SW480 (cell line): Measurements from ENCODE around the gene RAX.
"Not testable (repeated sequence)": the region's sequence is repeated elsewhere in the genome, so short reads cannot be mapped to it uniquely, and the experiment has no call there.

Experiments used
- DNase-seq: peaks from one replicate; pipeline ENCODE4 v3.0.0-alpha.2; 2016; ENCODE audit warnings: low spot score

RAX gene

DNA sequence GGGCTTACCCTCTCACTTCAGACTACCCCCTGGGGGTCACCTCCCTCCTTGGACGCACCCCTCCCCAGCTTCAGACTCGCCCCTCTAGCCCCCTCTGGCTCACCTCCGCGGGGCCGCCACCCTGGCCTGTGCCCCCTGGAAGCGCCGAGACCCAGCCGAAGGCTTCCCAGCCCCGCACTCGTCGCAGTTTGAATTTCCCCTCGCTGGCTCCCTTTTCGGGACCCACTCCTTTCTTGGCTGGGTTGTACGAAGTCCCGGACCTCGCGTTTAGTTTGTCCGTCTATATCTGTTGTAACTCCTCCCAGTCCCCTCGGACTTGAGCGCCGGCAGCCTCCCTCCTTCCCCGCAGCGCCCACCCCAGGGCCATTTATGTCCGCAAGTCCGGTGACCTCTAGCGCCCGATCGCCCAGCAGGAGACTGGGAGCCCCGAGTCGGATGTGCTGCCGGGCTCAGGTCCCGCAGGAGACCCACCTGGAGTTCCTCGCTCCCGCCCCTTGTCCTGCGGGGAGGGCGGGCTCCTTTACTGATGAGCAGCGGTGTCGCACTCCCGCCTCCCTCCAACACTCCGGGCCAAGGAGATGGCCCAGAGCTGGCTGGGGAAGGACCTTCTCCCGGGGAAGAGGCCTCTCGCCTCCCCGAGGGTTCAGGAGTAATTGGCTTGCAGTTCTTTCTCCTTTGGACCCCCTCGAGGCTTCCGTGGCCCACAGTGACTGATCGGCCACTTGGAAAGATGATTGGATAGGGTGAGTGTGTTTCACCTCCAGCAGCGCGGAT, 692 bp upstream of the RAX start:
- no peak for DNase-seq

DNA sequence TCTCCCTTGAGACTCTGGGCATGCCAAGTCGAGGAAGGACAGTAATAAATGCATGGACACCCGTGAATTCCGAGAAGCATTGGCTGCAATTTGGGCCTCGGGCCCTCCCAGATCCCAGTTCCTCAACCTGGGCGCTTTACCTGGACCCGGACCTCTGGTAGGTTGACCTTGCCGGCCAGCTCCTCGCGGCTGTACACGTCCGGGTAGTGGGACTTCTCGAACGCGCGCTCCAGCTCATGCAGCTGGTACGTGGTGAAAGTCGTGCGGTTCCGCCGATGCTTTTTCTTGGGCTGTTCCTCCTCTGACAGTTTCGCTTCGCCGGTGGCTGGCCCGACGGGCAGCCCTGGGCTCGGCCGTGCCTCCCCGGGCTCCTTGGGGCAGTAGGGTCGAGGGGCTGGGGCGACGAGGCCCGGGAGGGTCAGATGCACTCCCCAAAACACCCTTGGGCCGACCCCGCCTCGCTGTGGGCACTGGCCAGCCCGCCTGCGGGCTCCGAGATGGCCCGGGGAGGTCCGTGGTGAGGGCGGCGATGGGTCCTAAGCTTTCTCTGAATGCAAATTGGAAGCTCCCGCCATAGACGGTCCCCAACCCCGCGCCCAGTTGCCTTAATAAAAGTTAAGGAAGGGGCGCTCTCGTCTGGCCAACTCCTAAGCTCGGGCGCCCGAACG, 899 bp downstream of the RAX start:
- DNase-seq: no peak

DNA sequence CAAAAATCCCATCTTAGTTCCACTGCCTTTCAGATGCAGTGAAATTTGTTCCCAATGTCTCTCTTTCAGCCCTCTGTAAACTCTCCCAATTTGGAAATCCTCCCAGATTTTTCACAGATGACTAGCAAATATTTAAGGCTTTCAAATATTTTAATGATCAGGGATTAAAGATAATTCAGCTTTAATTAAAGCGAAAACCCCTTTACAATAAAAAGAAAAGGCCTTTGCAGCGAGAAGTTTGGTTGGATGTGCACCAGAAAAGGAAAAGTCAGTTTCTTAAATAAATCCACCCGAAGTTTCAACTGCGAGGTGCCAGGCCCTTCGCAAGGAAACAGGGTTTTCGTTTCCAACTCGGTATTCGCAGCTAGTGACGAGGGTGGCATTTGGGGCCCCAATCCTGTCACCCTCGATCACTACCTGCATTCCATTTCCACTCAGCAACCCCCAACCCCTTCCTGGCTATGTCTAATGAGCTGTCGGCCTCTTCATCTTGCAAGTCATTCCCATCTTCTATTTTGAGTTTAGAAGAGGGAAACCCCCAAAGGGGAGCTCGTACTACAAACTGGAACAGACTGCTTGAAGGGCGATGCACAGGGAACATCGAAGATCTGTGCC, 1.5 kb downstream of the RAX start:
- no peak for DNase-seq

DNA sequence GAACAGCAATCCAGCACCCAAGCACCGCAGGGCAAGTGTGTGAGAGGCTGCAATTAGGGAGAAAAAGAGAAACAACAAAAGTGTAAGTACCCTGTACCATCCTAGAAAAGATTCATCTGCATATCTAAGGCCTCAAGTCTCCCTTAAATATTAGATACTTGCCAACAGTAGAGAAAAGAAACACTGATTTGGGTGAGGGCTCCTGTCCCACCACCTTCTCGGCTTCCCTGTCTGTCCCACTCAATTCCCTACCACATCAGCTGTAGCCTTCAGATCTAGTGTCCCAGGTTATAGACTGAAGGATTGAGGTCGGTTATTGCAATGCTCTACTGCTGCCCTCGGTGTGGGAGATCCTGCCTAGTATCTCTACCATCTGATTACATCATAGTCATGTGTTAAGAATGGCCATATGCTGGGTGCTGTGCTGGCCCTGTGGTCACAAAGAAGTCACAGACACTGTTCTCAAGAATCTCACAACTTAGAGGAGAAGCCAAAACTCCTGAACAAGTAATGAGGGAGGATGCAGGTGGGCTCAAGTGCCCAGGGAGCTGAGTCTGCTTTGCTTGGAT, 2.5 kb downstream of the RAX start:
- DNase-seq: no peak

DNA sequence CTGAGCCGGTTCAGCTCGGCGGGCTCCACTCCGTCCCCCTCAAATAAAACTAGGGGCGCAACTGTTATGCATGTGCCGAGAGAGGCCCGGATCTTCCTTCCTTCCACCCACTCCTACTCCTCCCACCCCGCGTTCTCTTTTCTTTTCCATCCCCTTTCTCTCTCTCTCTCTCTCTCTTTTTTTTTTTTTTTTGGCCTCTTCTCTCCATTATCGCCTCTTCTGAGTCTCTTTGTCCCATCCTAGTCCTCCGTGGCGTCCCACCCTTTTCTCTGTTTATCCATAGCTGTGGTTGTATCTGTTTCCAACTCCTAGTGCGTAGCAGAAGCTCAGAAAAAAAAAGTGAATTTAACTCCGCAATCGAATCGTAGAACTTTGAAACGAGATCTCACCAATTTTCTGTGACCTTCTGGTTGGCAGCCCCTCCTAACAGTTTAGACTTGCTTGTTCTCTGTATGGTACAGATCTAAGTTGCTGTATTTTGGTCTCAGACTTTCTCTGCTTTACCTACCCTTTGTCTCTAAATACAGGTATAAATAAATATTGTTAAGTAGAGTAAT, 3.6 kb downstream of the RAX start:
- DNase-seq: no peak

DNA sequence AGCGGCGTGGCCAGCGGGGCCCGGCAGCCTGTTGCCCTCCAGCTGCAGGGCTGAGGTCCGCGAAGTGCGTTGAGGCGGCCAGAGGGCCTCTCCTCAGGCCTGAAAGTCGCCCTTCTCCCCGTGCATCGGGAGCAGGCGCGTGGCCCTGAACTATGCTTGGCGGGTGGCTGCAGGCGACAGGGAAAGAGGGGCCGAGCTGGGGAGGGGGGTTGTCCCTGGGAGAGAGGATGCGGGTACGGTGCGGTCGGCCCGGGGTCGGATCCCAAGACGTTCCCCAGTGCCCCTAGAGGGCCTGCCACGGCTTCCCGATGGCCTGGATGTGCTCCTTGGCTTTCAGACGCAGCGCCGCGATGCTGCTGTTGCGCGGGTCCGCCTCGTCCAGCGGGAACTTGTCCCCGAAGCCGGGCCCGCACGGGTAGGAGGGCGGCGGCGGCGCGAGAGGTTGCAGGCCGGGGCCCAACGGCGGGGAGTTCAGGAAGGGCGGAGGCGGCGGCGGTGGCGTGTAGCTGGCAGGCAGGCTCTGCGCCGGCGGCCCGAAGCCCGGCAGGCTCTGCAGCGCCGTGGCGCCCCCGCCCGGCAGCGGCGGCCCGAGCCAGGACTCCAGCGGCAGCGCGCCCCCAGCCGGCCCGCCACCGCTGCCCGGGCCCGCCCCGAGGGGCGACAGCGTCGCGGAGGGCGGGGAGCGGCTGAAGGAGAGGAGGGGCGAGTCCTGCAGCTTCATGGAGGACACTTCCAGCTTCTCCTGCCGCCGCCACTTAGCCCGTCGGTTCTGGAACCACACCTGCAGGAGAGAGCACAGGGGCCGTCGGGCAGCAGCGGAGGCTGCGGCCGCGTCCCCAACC, 4.3 kb downstream of the RAX start:
- peak; percentile 3 for DNase-seq

DNA sequence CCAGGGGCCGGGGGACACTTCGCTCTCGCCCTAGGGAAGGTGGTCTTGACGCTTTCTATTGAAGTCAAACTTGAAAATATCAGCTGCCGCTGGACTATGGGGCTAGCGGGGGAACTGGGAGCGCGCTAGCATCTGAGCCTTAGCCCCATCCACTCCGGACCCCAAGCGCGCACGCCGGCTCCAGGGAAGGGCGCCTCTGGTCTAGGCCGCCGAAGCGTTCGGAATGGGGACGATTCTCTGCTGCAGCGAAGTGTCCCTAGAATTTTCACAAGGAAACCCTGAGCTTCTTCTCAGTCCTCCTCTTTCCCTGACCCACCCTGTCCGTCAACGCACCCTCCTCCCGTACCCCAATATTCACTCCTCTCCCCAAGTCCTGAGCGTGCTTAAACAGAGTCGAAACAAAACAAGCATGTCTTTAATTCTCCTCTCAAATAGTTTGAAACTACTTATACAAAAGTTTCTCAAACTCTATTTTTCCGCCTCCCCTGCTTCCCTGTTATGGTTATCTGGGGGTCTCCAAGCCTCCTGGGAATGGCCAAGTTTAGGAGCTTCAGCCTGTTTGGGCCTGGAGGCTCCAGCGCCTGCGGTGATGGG, 5.0 kb downstream of the RAX start:
- DNase-seq: no peak

DNA sequence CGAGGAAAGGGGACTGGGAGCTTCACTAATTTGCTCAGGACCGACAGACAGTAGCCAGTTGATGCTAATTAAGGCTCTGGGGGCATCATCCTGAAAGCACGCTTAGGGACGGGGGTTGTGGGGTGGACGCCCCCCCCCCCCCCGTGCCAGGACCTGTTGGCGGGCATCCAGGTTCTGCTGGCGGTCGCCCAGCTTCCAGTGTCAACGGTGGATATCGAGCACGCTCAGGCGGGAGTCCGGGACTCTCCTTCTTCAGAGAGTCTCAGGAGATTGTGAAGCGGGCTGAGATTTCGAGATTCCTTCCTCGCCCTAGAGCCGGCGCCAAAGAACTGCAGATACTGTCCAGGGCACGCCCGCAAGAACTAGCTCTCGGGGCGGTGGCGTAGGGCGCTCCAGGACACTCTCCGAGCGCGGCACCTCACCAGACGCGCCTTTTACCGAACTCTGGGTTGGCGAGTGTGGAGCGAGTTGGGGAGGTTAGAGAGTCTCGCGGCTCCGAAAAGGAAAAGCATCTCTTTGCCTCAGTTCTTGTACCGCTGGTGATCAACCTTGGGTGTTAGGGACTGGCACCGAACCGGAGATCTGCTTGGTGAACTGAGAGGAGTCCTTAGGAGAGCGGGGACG, 5.6 kb downstream of the RAX start:
- no peak for DNase-seq

DNA sequence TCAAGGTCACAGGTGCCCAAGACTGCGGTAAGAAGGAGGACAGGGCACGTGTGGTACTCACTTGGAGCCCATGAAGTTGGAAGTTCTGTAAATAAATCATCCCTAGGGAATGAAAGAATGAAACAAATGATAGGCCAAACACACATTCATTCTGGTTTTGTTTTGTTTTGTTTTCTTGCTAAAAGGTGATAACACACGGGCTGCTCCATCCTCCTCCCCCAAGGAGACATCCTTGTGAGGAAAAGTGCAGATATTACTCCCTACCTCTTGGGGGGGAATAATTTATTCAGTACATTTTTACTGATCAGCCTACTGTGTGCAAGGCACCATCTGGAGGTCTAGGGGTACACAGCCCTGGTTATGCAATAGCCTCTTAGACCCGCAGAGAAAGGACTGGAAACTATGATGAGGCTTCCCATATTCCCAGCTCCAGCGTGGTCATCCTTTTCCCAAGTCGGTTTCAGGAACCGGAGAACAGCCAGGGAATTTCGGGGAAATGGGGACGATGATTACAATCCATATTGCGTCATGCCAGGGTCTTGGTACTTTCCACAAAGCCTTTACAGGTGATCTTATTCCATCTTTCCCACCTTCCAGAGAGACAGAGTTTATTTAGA, 6.3 kb downstream of the RAX start:
- DNase-seq: no peak

DNA sequence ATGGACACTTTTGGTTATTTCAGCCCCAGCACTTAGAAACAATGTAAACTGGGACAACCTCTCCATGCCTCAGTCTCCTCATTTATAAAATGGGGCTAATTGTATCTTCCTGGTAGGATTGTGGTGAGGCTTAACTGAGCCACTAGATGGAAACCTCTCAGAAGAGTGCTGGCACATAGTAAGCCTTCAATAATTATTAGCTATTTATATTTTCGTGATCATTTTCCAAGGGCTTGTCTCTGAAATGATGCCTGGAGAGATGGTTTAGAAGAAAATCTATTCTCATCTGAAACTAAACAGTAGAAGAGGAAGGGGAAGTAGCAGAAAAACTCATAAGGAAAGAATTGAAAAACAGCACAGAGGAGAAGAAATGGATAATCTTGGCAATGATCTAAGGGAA, 6.8 kb downstream of the RAX start:
- no peak for DNase-seq

DNA sequence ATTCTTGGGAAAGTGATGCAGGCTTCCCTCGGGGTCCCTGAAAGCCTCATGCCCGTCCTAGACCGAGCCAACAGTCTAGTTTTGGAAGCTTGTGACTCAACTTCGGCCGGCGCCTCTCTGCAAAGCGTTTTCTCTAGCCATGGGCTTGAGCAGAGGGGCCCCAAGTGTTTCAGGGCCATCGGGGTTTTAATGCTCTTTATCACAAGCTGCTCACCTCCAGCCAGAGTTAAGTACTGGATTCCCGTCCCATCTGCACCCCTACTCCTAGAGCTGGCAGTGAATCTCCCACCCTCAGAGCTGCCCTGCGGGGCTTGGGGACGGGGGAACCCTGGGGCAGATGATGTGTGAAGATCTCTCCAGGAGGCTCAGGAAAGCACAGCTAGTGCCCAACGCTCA, 7.3 kb downstream of the RAX start:
- no peak for DNase-seq

DNA sequence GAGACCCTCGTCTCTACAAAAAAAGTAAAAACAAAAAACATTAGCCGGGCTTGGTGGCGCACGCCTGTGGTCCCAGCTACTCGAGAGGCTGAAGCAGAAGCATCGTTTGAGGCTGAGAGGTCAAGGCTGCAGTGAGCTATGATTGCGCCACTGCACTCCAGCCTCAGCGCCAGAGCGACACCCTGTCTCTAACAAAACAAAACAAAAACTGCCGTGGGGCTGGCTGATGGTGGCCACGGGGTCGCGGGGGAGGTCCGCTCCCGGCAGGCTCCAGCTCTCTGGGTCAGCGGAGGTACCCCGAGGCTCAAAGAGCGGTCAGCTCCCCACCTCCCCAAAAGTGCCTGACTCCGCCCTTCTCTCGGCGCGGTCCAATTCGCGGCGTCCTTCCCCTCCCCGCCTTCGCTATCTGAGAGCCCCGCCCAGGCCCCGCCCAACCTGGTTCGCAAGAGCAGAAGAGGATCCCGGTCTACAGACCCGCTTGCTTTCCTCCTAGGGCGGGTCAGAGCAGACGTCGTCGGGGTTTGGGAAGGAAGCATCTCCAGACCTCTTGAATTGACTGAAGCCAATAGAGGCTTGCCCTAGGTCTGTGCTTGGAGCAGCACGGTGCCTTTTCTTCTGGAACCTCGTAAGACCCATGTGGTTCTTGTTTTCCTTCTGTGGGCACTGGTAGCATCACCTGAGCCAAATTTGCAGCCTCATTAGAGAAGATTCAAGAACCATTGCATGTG, 7.8 kb downstream of the RAX start:
- no peak for DNase-seq

DNA sequence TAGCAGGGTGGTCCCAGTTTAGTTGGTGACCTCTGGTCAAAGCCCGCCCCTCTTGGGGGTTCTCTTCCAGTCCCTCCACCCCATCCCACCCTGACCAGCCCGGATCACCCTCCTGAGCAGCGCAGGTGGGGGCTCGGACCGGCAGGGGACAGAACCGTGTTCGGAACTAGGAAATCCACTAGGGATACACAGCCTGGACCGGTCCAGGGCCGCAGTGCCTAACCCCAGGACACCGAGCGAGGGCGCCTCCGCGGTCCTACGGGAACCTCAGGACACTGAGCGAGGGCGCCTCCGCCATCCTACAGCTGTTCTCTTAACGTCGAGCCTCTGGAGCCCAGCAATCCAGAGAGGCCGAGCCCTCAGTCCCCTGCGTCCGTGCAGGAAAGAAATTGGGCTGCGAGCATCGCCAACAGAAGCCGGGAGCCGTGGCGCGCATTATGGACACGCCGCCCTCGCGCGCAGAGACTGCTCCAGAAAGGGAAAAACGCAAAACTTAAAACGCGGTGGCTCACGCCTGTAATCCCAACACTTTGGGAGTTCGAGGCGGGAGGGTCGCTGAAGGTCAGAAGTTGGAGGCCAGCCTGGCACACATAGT, 8.5 kb downstream of the RAX start:
- DNase-seq: no peak

DNA sequence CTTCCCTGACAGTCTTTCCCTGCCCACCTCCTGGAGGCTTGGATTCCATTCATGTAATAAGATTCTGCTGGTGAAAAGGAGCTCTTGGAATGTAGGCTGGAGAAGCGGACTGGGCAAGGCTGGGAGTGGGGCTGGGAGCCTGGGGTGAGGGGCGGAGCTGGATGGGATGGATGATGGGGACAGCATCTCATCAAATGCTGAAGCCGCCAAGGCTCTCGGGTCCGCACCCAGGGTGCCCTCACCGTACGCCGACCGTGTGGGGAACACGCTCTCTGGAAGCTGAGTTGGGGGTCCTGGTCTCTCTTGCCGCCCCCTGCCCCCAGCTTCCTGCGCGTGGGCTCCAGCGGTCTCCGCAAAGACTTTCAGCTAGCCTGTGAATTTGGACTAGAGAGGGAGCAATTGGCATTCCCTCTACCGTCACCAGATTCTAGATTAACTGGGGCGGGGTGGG, 9.1 kb downstream of the RAX start:
- DNase-seq: no peak

DNA sequence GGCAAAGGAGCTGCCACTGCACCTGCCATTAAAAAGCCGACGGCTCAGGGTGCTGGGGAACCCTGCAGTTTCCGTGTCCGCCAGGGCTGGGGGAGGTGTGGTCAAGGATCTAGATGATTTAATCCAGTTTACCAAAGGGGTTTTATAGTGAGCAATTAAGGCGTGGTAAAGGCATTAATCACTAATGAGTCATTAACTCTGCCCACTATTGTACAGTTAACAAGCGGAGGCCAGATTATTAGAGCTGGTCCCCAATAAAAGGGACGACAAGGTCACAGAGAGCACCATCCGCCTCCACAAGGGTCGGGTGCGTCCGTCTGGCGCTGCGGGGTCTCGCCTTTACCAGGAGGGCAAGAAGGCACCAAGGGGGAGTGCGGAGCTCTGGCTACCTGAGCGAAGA, 9.6 kb downstream of the RAX start:
- peak; percentile 2 for DNase-seq

DNA sequence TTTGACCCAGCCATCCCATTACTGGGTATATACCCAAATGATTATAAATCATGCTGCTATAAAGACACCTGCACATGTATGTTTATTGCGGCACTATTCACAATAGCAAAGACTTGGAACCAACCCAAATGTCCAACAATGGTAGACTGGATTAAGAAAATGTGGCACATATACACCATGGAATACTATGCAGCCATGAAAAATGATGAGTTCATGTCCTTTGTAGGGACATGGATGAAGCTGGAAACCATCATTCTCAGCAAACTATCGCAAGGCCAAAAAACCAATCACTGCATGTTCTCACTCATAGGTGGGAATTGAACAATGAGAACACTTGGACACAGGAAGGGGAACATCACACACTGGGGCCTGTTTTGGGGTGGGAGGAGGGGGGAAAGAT, 11.0 kb downstream of the RAX start:
- not testable (repeated sequence) for DNase-seq

DNA sequence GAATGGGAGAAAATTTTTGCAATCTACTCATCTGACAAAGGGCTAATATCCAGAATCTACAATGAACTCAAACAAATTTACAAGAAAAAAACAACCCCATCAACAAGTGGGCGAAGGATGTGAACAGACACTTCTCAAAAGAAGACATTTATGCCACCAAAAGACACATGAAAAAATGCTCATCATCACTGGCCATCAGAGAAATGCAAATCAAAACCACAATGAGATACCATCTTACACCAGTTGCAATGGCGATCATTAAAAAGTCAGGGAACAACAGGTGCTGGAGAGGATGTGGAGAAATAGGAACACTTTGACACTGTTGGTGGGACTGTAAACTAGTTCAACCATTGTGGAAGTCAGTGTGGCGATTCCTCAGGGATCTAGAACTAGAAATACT, 11.4 kb downstream of the RAX start:
- not testable (repeated sequence) for DNase-seq

DNA sequence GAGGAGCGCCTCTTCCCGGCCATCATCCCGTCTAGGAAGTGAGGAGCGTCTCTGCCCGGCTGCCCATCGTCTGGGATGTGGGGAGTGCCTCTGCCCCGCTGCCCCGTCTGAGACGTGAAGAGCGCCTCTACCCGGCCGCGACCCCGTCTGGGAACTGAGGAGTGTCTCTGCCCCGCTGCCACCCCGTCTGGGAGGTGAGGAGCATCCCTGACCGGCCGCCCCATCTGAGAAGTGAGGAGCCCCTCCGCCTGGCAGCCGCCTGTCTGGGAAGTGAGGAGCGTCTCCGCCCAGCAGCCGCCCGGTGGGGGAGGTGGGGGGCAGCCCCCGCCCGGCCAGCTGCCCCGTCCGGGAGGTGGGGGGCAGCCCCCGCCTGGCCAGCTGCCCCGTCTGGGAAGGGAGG, 17.8 kb downstream of the RAX start:
- not testable (repeated sequence) for DNase-seq

DNA sequence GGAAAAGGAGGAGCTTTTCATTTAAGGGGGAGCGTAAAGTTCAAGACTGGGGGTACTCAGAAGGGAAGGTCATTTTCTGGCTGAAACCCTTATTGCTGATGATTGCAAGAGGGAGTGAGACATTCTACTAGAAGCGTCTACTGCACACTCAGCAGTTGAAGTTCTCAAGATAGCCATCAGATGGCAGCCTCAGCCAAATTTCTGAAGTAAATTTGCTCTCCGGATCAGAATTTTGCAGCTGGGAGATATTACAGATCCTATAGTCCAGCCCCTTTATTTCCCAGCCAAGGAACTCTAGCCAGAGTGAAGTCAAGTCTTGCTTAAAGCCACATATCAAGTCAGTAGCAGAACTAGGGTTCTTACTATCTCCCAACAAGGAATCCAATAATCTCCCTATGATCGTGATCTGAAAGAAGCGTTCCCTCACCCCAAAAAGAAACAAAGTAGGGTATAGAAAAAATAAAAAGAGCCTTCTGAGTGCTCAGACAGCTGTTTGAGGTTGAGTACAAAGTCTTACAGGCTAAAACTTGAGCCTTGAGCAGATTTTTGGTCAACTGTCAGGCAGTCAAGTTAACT, 24.0 kb downstream of the RAX start:
- DNase-seq: peak; percentile 45
